NCI-H526 (cell line): Measurements from ENCODE around the gene PCCB.
"Not testable (repeated sequence)": the region's sequence is repeated elsewhere in the genome, so short reads cannot be mapped to it uniquely, and the experiment has no call there.

Source experiments
- DNase-seq, 2 experiments: peaks; one replicate each; lab custom pipeline; 2025; lab: John Stamatoyannopoulos, UW

PCCB gene

GRCh38 chr3:136250059-136250902, at the start of gene PCCB:
Gene PCCB, plus strand, starts transcription at chr3:136250340. Its CDS starts 36 bp downstream, at chr3:136250376.
- DNase-seq, result peak; percentile 99

- peak in 1 of 2 experiments; percentile 30 for DNase-seq
Observed at GRCh38 chr3:136207489-136208115, 42.5 kb upstream of the PCCB start.

GRCh38 chr3:136209921-136210320, 40.2 kb upstream of the PCCB start:
- no peak for DNase-seq

- no peak for DNase-seq
Observed at GRCh38 chr3:136211547-136211946, 38.6 kb upstream of the PCCB start.

- DNase-seq, result not testable (repeated sequence)
Observed at GRCh38 chr3:136222746-136223145, 27.4 kb upstream of the PCCB start.

GRCh38 chr3:136232413-136232812, 17.7 kb upstream of the PCCB start:
- DNase-seq, result no peak

GRCh38 chr3:136235545-136235944, 14.6 kb upstream of the PCCB start:
- DNase-seq, result no peak

- DNase-seq, result no peak
Observed at GRCh38 chr3:136236109-136236508, 14.0 kb upstream of the PCCB start.

GRCh38 chr3:136237103-136237502, 13.0 kb upstream of the PCCB start:
- no peak for DNase-seq

GRCh38 chr3:136237961-136238649, 12.0 kb upstream of the PCCB start:
- no peak for DNase-seq

GRCh38 chr3:136239094-136239493, 11.0 kb upstream of the PCCB start:
- DNase-seq, result no peak

GRCh38 chr3:136245691-136246090, 4.4 kb upstream of the PCCB start:
- DNase-seq, result no peak

- no peak for DNase-seq
Observed at GRCh38 chr3:136247436-136247835, 2.7 kb upstream of the PCCB start.

- no peak for DNase-seq
Observed at GRCh38 chr3:136247855-136248590, 2.1 kb upstream of the PCCB start.

GRCh38 chr3:136249091-136249490, 1.0 kb upstream of the PCCB start:
- no peak for DNase-seq

- DNase-seq, result no peak
Observed at GRCh38 chr3:136249593-136249992, 547 bp upstream of the PCCB start.

GRCh38 chr3:136250903-136251460, 842 bp downstream of the PCCB start:
- DNase-seq, result peak; percentile 91 to 92

- peak; percentile 49 to 57 for DNase-seq
Observed at GRCh38 chr3:136251511-136251910, 1.4 kb downstream of the PCCB start.

GRCh38 chr3:136255672-136256406, 5.7 kb downstream of the PCCB start:
- peak; percentile 65 to 72 for DNase-seq

GRCh38 chr3:136258199-136258598, 8.1 kb downstream of the PCCB start:
- DNase-seq, result no peak

- DNase-seq, result no peak
Observed at GRCh38 chr3:136261826-136262225, 11.7 kb downstream of the PCCB start.
